Activated naive CD4-positive, alpha-beta T cell treated with anti-CD3 and anti-CD28 coated beads, Interleukin-2, amount 50 U/mL, for 16 hours (primary cell): ENCODE data around the gene NSMCE3.
"Not testable (repeated sequence)": the region's sequence is repeated elsewhere in the genome, so short reads cannot be mapped to it uniquely, and the experiment has no call there.

Experiments
- DNase-seq: peaks from one replicate; pipeline ENCODE4 v3.0.0-alpha.2; 2020

The NSMCE3 gene

DNA sequence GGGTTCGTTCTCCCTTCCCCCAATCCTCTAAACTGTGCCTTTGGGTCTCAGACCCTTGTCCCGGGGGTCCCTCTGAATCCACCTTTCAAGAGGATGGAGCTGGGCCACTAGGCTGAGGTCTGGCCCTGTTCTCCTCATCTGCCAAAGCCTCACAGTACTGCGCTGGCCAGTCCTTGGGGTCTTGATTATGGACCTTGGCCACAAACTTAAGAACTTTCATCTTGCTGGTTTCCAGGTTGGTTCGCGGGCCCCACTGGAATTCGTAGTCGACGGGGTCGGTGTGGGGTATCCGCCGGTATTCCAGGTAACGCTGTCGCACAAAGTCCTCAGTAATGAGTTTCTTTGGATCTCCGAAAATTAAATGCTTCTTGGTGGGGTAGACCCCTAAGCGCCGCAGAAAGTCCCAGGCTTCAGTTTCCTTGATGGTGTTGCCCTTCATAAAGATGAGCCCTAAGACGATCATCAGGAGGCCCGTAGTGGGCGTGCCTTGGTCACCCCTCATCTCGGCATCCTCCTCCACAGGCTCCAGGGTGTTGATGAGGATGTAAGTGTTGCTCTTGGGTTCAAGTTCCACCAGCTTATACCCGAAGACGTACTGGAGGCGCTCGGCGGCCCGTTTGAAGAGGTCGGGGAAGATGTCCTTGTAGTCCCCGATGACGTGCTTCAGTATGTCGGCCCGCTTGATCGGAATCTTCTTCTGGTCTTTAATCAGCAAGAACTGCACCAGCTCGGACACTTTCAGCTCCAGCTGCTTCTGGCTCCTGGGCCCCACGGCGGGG lies 727 bp downstream of the NSMCE3 start:
- peak; percentile 46 for DNase-seq

GRCh38 chr15:29266052-29266582 lies 3.5 kb downstream of the NSMCE3 start:
- DNase-seq, result no peak

GRCh38 chr15:29263289-29263688 lies 6.3 kb downstream of the NSMCE3 start:
- no peak for DNase-seq

GRCh38 chr15:29262738-29263137 lies 6.9 kb downstream of the NSMCE3 start:
- DNase-seq, result no peak

GRCh38 chr15:29260896-29261295 lies 8.7 kb downstream of the NSMCE3 start:
- no peak for DNase-seq

DNA sequence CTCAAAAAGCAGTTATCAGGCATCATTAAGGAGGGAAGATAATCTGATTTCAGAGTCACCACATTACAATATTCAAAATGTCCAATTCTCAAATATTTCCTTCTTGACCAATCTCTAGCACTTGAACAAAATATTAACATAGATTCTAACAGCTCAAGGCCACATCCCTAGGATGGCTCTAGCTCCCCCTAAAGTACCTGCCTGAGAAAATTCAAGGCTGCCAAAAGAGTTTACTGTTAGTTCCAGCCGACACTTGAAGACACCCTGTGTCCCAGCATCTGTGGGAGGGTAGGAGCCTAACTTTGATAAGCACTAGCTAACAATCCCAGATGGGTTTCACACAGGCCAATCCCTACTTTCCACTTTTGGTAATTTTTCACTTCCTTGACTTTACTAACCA lies 10.4 kb downstream of the NSMCE3 start:
- no peak for DNase-seq

- no peak for DNase-seq
Observed at GRCh38 chr15:29252234-29252633, 17.4 kb downstream of the NSMCE3 start.

- DNase-seq, result no peak
Observed at GRCh38 chr15:29244544-29244943, 25.1 kb downstream of the NSMCE3 start.

- no peak for DNase-seq
Observed at GRCh38 chr15:29244123-29244522, 25.5 kb downstream of the NSMCE3 start.

GRCh38 chr15:29242456-29243242 lies 27.0 kb downstream of the NSMCE3 start:
- no peak for DNase-seq

- no peak for DNase-seq
Observed at GRCh38 chr15:29241207-29241606, 28.4 kb downstream of the NSMCE3 start.

- no peak for DNase-seq
Observed at GRCh38 chr15:29239395-29239794, 30.2 kb downstream of the NSMCE3 start.

- no peak for DNase-seq
Observed at GRCh38 chr15:29233566-29233965, 36.1 kb downstream of the NSMCE3 start.

GRCh38 chr15:29226436-29227208 lies 43.0 kb downstream of the NSMCE3 start:
- DNase-seq, result no peak

DNA sequence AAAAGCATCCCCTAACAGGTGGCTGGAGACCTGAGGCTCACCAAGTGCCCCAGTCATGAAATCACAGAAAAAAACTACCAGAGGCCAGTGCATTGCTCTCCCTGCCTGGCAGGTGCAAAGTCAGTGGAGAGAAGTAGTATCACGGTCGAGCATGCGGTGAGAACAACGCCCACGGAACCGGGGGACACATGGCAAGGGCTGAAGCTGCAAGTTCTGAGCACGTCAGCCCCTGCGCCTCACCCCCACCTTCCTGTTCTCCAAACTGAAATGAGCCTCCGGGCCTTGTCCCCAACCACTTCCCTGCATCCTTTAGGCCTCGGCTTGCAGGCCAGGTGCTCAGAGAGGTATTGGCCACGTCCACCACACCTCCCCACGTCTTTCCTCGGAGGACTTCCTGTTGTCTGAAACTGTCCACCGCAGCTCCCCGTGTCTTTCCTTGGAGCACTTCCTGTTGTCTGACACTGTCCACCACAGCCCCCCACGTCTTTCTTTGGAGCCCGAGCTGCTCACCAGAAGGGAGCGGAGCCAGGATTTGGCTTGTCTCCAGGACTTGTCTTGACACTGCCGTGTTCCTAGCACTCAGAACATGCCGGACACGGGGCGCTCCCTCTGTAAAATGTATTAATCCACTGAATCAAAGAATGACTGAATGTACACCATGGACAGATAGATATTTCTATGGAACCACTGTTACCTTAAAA lies 43.9 kb downstream of the NSMCE3 start:
- DNase-seq, result no peak

DNA sequence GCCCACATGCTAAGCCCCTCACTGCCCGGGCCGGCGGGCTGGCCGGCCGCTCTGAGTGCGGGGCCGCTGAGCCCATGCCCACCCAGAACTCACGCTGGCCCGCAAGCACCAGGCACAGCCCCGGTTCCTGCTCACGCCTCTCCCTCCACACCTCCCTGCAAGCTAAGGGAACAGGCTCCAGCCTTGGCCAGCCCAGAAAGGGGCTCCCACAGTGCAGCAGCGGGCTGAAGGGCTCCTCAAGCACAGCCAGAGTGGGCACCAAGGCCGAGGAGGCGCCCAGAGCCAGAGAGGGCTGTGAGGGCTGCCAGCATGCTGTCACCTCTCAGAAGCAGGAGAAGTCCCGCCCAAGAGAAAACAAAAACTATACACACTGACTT lies 44.6 kb downstream of the NSMCE3 start:
- not testable (repeated sequence) for DNase-seq

GRCh38 chr15:29224235-29224986 lies 45.2 kb downstream of the NSMCE3 start:
- not testable (repeated sequence) for DNase-seq

DNA sequence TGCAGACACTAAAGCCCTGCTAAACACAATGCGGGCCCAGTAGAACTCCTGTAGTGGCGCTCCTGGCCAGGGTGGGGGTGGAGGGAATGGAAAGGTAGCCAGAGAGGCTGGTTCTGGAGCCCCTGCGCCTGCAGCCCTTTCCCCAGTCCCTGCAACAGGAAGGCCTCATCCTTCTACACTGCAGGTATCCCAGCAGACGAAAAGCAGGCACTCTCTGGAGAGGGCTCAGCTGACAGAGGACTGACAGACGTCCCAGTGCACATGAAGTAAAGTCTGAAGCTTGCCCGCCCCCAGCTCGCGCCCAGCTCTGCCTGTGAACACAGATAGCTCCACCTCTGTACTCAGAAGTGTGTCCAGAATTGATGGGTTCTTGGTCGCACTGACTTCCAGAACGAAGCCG lies 46.0 kb downstream of the NSMCE3 start:
- no peak for DNase-seq

DNA sequence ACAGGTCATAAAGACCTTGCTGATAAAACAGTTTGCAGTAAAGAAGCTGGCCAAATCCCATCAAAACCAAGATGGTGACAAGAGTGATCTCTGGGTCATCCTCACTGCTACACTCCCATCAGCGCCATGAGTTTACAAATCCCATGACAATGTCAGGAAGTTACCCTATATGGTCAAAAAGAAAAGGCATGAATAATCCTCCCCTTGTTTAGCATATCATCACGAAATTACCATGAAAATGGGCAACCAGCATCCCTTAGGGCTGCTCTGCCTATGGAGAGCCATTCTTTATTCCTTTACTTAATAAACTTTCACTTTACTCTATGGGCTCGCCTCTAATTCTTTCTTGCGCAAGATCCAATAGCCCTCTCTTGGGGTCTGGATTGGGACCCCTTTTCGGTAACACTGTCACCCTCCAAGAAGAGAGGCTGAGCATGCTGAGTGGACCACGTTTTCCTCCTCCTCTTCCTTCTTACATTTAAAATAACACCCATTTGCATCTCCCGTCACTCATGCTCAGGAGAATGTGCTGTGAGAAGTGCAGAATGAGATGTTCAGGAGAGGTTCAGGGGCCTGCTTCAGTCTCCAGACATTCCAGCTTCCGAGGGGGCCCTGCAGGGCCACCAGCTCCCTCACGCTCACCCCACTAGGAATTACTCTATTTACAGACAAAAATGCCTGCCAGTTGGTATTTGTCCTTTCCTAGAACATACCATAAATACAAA lies 47.3 kb downstream of the NSMCE3 start:
- no peak for DNase-seq

GRCh38 chr15:29220852-29221251 lies 48.8 kb downstream of the NSMCE3 start:
- no peak for DNase-seq

- DNase-seq, result no peak
Observed at GRCh38 chr15:29216955-29217354, 52.7 kb downstream of the NSMCE3 start.
